Stimulated activated CD8-positive, alpha-beta memory T cell treated with anti-CD3 and anti-CD28 coated beads, Interleukin-4, amount 100 ng/mL, for 1 hour (primary cell): ENCODE results near the gene ADGRD2.
A peak's percentile ranks its signal among the peaks of the same experiment; 100 is the strongest.
"Not testable (repeated sequence)": the region's sequence is repeated elsewhere in the genome, so short reads cannot be mapped to it uniquely, and the experiment has no call there.

Experiments used
- DNase-seq, 2 donors: peaks; one replicate each; pipeline ENCODE4 v3.0.0-alpha.2; 2020; ENCODE audit warnings: low read depth in 2 of 2, low spot score in 1 of 2

ADGRD2 gene

GRCh38 chr9:124450241-124450924, at the start of gene ADGRD2:
Gene ADGRD2 (plus strand): TSS chr9:124450451. CDS start chr9:124451667, 1,216 bp downstream.
- no peak for DNase-seq

DNA sequence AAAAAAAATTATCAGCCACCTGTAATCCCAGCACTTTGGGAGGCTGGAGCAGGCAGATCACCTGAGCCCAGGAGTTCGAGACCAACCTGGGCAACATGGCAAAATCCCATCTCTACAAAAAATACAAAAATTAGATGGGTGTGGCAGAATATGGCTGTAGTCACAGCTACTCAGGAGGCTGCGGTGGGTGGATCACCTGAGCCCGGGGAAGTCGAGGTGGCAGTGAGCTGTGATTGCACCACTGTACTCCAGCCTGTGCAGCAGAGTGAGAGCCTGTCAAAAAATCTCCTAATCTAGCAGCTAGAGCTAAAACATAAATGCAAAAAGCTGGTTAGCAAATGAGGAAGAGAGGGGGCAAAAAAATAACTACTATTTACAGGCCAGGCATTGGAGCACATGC, 47.0 kb upstream of the ADGRD2 start:
- DNase-seq: no peak

GRCh38 chr9:124409410-124409809, 40.8 kb upstream of the ADGRD2 start:
- DNase-seq: no peak

GRCh38 chr9:124410321-124410913, 39.8 kb upstream of the ADGRD2 start:
- DNase-seq: no peak

GRCh38 chr9:124411514-124412227, 38.6 kb upstream of the ADGRD2 start:
- DNase-seq: no peak

DNA sequence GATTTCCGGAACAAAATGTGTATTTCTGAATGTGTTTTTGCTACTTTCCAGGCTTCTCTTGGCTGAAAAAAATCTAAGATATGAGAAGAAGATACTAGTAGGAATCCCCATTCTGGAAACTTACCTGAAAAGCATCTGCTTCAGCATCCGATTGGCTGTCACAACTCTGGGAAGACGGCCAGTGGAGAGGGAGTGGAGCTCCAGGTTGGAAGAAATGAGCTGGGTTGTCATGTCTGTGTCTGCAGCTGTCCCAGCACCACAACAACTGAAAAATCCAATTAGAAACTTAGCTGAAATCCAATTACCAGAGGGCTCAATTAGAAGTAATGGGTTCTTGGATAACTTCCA, 38.0 kb upstream of the ADGRD2 start:
- DNase-seq: no peak

- no peak for DNase-seq
Measured at GRCh38 chr9:124414612-124415011, 35.6 kb upstream of the ADGRD2 start.

GRCh38 chr9:124415102-124415851, 35.0 kb upstream of the ADGRD2 start, which contains the start of gene PSMB7:
Gene PSMB7 (minus strand): TSS chr9:124415442. CDS start chr9:124415425, 17 bp downstream.
- peak; percentile 92 to 96 for DNase-seq

DNA sequence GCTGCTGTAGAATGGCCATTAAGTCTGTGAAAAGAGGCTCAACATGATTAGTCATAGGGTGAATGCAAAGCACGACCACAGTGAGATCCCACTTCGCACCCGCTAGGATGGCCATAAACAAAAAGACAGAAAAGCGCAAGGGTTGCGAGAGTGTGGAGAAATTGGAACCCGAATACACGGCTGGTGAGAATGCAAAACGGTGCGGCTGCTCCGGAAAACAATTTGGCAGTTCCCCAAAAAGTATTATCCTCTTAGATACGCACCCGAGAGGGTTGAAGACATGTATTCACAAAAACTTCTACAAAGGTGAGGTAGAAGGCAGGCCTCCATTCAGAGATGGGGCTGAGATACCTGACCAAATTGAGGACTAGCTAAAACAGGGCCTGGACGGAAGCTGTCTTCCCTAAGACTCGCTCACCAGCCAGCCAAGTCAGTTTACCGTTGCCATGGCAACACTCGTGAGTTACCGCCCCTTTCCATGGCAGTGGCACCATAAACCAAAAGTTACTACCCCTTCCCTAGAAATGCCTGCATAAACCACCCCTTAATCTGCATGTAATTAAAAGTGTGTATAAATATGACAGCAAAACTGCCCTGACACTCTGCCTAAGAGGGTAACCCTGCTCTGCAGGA, 34.3 kb upstream of the ADGRD2 start:
- DNase-seq: no peak

DNA sequence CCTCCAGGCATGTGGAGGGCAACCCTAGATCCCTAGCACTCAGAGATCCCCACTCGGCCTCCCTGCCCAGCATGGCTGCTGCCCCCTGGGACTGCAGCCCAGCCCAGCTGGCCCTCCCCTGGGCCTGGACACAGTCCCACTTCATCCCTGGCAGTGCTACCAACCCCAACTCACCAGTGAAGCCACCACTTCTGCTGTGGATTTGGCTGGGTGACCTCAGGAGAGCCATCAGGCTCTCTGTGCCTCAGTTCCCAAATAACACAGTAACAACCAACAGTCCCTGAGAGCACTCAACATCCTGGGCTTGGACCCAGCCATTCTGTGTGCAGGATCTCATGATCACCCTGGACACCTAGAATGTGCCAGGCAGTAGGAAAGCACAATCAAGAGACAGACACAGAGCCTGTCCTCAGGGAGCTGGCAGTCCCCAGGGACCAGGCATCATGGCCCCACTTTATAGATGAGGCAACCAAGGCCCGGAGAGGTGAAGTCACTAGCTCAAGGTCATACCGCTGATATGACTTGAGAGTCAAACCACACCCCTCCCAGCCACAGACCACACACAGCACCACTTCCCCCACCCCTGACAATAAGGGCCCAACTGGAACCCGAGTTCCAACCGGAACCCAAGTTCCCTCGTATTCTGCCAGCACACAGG, 30.3 kb upstream of the ADGRD2 start:
- DNase-seq: no peak

GRCh38 chr9:124420991-124421543, 29.2 kb upstream of the ADGRD2 start:
- DNase-seq: no peak

DNA sequence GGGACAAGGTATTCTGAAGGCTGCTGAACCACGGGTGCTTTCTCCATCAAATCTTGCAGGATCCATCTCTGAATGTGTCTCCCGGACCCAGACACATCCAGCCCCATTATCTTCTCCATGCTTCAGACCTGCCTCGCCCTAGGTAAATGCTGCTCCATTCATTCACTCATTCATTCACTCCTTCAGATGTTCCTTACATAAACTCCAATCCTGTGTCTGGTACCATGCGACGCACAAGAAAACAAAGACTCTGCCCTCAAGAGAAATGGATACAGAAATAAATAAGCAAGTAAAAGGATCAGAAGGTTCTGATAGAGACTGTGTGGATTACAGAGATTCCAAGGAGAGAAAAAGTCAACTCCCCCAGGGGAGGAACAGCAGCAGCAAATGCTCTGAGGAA, 27.1 kb upstream of the ADGRD2 start:
- no peak for DNase-seq

GRCh38 chr9:124423591-124423990, 26.7 kb upstream of the ADGRD2 start:
- DNase-seq: no peak

DNA sequence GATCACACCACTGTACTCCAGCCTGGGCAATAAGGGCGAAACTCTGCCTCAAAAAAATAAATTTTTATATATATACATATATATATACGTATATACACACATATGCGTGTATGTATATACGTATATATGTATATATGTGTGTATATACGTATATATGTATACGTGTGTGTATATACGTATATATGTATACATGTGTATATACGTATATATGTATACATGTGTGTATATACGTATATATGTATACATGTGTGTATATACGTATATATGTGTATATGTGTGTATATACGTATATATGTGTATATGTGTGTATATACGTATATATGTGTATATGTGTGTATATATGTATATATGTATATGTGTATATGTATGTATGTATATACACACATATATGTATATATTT, 24.5 kb upstream of the ADGRD2 start:
- DNase-seq: not testable (repeated sequence)

GRCh38 chr9:124426361-124426760, 23.9 kb upstream of the ADGRD2 start:
- no peak for DNase-seq

GRCh38 chr9:124427281-124427680, 23.0 kb upstream of the ADGRD2 start:
- no peak for DNase-seq

GRCh38 chr9:124428751-124429529, 21.3 kb upstream of the ADGRD2 start:
- no peak for DNase-seq

- no peak for DNase-seq
Measured at GRCh38 chr9:124429530-124429867, 20.8 kb upstream of the ADGRD2 start.

GRCh38 chr9:124436320-124436719, 13.9 kb upstream of the ADGRD2 start:
- no peak for DNase-seq

GRCh38 chr9:124437086-124437485, 13.2 kb upstream of the ADGRD2 start:
- DNase-seq: no peak
